Mesenteric fat pad (tissue), 1 donor: Measurements from ENCODE around the gene GALNT6. TPM values are rescaled to one million over a fixed set of nuclear protein-coding genes. Genes with fewer than 3 reads are reported as not detected.

ENCODE experiments used
- DNase-seq: peaks from one replicate; pipeline ENCODE4 v3.0.0-alpha.2; 2020; ENCODE audit warnings: low spot score
- total RNA-seq: library from RNA; stranded (reverse); fragmentation: NEBNext Ultra II Directional; extraction: Animal tissue kit (Norgen Biotek cat#: 25700); gene quantifications from one replicate; pipeline ENCODE4 v1.2.1, GENCODE V29; 2021
- donor health status: DM: yes; HTN: yes; CAD: no.

The GALNT6 gene
- total RNA-seq, 1 donor from 2014 or later = 8.3 TPM

GRCh38 chr12:51406290-51406689 is 15.1 kb upstream of the GALNT6 start:
- DNase-seq = no peak

DNA sequence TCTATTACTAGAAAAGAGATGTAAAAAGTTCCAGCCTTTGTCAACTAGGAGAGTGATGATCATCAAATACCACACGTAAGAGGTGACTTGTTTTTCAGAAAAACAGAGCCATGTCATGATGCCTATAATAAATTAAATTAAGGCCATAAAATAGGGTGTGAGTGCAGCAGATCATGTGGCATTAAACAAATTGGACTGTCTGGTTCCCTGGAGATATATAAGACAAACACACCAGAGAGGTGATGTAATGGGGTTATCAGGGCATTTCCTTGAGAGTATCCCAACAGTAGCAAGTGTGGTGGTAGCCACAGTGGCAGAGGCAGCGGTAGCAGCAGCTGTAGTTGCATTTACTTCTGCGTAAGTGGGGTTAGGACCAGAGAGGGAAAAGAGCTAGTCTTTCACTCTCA is 14.6 kb upstream of the GALNT6 start:
- no peak for DNase-seq

- no peak for DNase-seq
Observed at GRCh38 chr12:51404627-51405026, 13.4 kb upstream of the GALNT6 start.

GRCh38 chr12:51403681-51404136 is 12.5 kb upstream of the GALNT6 start:
- DNase-seq = no peak

GRCh38 chr12:51403159-51403558 is 12.0 kb upstream of the GALNT6 start:
- no peak for DNase-seq

DNA sequence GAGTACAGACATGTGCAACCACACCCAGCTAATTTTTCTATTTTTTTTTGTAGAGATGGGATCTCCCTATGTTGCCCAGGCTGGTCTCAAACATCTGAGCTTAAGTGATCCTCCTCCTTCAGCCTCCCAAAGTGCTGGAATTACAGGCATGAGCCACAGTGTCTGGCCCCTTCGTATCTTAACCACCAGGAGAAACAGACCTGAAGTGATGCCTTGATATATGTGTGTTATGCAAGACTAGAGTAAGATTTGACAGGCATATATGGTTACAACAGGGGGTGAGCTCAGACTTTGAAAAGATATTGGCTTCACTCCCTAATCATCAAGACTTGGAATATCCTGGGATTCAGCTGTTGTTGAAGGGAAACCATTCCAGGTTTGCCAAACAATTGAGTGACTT is 10.7 kb upstream of the GALNT6 start:
- no peak for DNase-seq

DNA sequence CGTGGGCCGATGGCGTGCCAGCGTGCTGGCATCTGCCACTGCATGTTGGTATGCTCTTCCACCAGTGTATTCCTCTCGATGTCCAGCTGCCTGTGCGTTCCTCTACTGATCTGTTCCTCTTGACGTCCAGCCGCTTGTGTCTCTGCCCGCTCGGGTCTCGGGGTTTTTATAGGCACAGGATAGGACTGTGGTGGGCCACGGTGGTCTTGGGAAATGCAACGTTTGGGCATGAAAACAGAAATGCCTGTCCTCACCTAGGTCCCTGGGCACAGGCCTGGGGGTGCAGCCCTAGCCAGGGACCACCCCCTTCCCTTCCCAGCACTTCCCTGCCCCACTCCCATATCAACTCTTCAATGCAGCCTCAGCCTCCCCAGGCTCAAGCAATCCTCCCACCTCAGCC is 10.3 kb upstream of the GALNT6 start:
- no peak for DNase-seq

- DNase-seq = no peak
Observed at GRCh38 chr12:51401020-51401419, 9.8 kb upstream of the GALNT6 start.

DNA sequence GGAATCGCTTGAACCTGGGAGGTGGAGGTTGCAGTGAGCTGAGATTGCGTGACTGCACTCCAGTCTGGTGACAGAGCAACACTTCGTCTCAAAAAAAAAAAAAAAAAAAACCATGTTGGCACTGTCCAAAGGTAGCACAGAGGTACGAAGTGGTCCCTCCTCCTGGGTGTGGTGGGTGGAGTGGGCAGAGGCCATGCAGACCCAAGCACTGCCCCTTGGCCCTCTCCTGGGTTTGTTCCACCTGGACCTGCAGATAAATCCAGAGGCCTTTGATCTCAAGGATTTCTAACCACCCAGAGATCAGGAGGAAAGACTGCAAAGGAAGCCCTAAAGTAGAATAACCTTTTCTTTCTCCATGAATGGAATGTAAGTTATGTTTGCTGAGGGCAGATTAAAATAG is 8.7 kb upstream of the GALNT6 start:
- DNase-seq = no peak

- no peak for DNase-seq
Observed at GRCh38 chr12:51397670-51398069, 6.5 kb upstream of the GALNT6 start.

DNA sequence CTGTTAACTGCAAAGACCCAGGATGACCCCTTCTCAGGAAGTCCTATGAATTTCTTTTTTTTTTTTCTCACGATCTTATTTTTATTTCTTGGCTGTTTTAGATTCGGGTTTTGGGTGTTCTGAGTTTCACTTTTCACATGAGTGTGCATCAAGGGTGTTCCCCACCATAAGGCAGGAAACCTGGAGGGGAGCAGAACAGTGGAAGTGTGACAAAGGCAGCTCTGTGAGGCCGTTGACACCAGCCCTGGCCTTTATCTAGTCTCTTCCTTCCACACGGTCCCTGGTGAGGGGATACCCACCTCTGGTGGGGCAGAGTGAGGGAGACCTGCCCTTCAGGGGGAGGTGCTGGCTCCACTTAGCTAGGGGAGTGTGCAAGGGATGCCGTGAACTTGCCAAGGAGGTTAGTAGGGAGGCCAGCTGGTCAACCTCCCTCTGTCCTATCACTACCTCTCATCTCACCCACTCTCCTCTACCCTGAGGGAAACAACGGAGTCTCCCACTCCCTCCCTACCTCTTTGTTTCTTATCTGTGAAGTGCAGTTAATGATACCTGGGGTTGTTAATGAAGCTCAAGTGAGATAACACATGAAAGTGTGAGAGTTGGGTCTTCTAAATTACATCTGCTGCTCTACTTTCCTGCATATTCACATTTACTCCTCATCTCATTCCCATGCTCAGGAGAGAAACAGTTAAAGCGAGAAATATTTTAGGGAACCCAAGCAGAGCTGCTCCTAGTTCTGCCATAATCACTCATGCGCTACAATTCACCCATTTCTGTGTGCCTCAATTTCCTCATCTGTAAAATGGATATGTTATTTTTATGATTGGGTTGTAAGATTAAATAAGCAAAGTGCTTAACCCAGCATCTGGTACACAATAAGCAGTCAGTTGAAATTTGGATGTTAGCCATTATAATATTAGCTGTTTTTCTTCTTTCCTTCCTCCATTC is 4.4 kb upstream of the GALNT6 start:
- DNase-seq = no peak

DNA sequence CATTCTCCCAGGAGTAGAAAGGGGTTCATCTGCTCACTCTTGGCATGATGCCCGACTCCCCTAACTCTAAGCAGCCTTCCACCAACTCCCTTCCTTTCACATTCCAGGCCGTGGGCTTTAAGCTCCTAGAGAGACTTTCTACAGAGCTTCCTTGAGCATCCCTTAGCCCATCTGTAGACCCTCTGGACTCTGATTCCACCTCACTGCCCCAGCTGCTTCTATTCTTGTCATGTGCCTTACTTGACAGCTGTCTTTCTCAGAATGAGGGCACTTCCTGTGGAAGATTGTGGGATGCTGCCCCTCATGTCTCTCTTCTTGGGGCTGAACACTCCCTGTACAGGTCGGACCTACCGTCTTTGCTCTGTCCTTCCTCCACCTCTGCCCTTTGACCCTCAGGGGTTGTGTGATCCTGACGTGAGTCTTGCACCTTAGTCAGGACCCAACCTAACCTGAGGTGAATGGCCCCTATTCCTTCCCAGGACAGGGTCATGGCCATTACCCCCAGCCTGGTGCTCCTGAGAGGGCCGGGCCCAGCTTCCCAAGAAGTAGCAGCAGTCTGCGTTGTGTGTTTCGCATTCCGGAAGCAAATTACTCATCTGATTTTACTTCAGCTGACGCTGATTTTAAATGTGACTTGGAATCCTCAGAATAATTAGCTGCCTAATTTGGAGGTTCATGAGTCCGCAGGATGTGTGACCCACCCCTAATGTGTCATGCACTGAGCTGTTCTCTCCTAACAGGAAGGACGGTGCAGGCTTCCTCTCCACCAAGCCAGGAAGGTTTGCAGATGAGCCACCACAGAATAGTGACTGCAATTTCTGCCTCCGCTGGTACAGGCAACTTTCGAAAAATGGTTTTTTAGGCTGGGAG is 2.7 kb upstream of the GALNT6 start:
- DNase-seq = peak; percentile 74

DNA sequence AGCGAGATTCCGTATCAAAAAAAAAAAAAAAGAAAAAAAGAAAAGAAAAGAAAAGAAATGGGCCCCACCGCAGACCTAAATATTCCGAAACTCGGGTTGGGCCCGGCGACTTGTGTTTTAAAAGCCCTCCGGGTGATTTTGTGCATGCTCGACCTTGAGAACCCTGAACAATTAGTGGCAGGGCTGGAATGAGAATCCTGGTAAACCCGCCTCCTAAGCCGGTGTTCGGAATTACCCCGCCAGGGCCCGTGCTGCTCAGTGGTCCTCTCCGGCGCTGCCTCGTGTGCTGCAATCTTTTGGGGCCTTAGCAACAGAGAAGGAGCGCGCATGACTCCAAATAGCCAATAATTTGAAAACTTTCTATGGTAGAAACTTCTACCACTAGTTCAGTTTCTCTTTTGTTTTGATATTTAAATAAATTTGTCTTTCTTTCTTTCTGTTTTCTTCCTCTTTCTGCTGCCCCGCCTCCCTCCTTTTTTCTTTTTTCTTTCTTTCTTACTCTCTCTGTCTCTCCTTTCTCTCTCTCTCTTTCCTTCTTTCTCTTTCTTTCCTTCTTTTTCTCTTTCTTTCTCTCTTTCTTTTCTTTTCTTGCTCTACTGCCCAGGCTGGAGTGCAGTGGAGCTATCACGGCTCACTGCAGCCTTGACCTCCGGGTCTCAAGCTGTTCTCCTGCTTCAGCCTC is 1.5 kb upstream of the GALNT6 start:
- peak; percentile 83 for DNase-seq

DNA sequence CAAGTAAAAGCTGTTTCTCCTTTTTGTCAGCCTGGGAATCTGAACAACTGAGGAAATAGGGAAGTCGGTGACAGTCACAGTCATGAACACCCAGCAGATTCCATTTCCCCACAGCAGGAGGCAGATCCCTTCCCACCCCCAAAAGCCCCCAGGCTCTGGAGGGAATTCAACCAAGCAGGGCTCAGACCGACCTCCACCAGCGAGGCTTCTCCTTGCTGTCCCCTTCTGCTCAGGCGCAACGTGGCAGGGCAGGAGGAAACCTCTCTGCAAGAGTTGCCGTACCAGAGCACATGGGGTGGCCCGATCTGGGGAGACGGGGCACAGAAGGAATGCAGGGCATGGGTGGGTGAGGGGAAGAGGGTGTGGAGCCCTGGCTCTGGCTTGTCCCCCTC is 319 bp downstream of the GALNT6 start:
- DNase-seq = no peak

DNA sequence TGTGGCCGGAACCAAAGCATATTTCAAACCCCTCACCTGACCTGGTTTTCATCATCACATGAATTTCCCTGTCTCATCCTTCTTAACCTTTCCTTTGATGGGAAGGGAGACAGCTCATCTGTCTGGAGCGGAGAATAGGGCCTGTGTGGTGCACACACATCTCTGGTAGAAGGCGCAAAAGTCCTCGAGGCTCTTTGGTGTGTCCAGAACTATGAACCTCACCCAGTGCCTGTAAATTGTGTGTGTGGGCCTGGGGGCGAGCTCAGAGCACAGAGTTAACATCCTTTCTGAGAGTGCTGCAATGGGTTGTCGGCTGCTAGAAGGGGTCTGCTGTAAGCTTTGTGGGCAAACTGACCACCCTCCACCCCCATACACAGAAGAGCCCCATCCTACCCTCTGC is 749 bp downstream of the GALNT6 start:
- no peak for DNase-seq

GRCh38 chr12:51389302-51389999 is 1.8 kb downstream of the GALNT6 start:
- peak; percentile 49 for DNase-seq

DNA sequence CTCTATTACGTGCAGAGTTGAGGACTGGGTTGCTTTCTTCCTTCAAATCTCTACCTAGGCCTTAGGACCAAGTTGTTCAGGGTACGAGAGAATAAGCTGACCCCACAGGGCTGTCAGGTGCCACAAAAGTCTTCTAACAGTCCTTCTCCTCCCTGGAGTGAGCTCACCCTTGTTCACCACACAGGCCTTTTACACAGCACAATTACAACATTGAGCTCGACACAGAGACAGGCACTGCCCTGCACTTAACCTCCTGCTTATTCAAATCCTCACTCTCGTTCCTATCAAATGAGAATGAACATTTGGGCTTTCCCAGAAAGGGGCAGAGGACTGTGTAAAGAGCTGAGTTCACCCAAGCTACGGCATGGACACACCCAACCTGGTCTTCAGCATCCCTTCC is 2.4 kb downstream of the GALNT6 start:
- peak; percentile 12 for DNase-seq

DNA sequence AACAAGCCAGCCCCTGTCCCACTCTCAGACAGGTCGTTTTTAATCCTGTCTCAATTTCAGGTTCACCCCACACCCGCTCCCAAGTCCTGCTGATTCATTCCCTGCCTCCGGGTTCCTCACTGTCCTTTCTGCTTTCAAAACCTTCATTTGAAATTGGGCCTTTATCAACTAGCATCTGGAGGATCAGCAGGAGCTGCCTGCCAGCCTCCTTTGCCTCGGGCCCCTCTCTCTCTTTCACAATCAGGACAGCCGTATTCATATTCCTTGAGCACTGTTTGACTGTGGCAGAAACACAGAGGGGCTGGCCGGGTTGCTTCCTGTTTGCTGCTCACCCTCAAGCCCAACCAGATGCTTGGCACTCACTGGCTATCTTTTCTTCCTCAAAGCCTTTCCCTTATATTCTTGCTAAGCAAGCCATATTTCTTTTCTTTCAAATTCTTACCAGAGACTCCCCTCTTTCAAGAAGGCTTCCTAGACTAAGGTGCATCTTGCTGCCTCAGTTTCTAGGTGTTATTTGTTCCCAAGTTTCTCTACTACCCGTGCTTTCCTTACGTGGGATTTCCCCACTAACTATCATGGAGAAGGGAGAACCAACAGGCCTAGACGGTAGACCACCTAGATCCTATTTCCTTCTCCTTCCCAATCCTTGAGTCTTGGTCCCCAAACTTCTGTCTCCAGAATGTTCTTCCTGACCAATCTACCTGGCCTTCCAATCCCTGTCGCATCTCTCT is 3.0 kb downstream of the GALNT6 start:
- no peak for DNase-seq

DNA sequence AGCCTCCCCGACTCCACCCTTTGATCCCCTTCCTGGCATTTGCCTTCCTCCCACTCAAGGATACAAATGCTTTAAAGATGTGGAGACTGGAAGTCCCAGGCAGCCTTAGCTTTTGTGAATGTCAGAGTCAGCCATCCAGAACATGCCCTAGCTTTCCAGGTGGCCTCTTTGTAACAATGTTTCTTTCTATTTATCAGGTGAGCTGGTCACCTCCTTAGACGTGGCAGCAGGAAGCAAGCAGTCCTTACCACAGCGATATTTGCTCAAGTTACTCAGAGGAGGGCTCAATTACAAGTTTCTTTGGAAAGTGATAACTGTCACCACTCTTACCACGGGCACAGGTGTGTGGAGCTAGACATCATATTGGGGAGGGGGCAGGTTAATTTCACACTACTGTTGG is 4.9 kb downstream of the GALNT6 start:
- no peak for DNase-seq

DNA sequence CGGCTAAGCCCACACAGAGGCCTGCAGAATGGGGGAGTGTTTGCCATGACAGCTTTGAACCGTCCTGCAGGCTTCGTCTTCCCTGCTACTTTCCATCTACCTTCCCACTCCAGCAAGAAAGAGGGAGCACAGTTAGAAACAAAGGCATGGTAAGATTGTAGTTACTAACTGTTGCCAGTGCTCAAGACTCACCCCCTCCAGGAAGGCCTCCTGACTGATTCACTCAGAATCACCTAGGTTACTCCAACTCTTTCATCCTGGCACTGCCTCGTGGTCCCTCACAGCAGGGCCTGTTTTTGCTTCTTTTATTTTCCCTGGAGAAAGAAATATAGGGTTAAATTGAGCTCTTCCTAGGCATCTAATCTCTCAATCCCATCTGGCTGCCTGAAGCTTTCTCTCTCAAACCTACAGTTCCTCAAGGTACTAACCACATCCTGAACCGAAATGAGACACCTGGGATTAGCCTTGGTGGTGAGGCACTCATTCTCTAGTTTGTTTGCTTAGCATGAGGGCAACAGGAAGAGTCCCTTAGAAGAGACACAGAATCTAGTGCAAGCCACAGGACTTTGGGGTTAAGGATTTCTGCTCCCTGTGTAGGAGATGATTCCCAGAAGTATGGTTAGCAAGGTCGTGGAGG is 7.8 kb downstream of the GALNT6 start:
- no peak for DNase-seq
